ENCODE results near the gene SPA17.

The SPA17 gene

GRCh38 chr11:124663861-124664260 is 9.8 kb upstream of the SPA17 start:
- DNase-seq = no peak

DNA sequence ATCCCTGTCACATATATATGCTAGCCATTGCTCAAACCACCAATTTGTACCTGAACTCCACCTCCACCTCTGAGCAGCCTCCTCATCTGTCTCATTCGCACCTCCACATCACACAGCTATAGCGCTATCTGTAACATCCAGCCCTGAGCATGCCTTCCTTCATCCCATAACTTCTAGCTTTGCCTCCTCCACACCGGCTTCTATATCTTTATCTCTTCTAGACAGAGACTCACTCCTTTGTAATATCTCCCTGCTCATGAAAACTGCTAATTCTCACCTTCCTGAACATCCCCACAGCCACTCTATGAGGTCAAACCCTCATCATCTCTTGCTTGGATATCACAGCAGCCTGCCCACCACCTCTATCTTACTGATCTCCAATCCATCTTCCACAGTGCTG is 6.1 kb upstream of the SPA17 start:
- no peak for DNase-seq

GRCh38 chr11:124669193-124669592 is 4.5 kb upstream of the SPA17 start:
- DNase-seq = peak; percentile 52

GRCh38 chr11:124670732-124671131 is 3.0 kb upstream of the SPA17 start:
- DNase-seq = no peak

DNA sequence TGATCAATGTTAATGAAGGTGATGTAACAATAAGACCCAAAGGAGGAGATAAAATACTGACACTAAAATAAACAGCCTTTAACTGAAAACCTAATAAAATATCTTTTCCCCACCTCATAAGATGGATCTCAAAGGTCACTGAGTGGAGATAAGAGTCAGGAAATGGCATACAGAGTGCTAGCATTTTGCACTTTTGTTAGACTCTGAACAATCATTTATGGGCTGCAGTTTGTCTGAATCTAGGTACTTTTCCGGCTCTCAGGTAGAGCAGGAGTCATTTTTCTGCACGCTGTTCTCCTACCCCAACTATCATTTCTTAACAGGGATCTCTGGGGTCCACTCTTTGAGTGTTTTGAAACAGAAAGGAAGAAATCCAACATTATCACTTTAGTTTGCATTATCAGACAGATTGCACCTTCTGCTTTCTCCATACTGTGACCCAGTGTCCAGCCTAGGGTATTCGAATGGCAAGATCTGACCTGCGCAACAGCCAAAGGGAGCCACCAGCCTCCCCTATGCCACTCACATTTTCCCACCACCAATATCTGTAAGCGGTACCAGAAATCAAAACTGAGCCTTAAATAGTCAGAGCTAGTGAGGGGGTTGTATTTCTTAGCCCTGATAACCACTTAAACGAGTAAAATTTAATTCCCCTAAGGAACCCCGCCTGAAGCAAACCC is 1.0 kb upstream of the SPA17 start:
- no peak for DNase-seq

GRCh38 chr11:124674168-124674517 is 439 bp downstream of the SPA17 start:
- DNase-seq = no peak

DNA sequence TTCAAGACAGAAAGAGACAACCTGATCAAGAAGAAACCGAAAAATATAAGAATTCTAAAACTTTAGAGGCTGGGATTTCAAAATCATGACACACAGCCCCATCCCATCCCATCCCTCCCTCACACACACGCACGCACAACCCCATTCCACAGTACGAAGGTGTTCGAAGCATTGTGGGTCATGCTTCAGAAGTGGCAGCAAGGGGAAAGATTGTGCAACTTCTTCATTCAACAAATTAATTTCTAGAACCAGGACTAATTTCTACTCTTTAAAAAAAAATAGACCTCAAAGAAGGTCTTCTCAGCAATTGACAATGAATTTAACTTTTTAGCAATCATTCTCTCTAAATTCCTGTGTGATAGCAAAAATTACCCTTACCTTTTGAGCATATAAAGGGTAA is 867 bp downstream of the SPA17 start:
- no peak for DNase-seq

- DNase-seq = no peak
Observed at GRCh38 chr11:124676386-124676785, 2.7 kb downstream of the SPA17 start.

DNA sequence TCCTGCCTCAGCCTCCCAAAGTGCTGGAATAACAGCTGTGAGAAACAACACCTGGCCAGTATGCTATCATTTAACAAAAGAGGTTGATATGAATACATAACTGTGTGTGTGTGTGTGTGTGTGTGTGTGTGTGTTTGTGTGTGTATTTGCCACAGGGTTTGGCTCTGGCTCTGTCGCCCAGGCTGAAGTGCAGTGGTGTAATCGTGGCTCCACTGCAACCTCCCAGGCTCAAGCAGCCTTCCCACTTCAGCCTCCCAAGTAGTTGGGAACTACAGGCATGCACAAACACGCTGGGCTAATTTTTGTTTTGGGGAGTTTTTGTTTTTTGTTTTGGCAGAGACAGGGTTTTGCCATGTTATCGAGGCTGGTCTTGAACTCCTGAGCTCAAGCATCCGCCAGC is 4.7 kb downstream of the SPA17 start:
- DNase-seq = no peak

DNA sequence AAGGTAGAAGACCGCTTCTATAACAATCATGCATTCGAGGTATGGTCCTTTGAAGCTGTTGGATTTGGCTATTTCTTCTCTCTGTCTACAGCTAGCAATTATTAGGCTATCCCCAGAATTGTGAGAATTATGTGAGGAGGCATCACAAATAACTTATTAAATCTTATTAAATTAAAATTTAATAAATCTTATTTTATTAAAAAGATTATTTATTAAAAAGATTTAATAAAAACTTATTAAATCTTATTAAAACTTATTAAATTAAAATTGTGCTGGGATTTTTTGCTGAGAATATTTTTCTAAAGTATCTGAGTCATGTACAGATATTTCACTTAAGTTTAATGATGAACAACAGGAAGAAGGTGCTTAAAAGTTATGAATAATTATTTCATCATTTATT is 7.7 kb downstream of the SPA17 start:
- DNase-seq = no peak

GRCh38 chr11:124682443-124682842 is 8.7 kb downstream of the SPA17 start:
- no peak for DNase-seq

DNA sequence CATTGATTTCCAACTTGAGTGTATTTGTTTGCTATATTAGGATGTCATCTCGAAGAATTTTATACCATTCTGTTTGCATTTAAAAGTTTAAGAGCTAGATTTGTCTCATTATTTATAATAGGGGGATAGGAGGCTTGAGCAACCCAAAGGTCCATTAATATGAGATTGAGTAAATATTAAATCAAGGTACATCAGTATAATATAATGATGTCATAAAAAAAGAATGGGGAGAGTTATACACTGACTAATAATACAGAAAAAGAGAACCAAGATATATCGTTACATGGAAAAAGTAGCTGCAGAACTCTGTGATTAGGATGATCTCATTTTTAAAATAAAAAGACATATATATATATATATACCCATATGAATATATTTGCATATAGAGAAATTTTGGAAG is 19.4 kb downstream of the SPA17 start:
- DNase-seq = no peak

- DNase-seq = no peak
Observed at GRCh38 chr11:124699547-124699946, 25.8 kb downstream of the SPA17 start.

DNA sequence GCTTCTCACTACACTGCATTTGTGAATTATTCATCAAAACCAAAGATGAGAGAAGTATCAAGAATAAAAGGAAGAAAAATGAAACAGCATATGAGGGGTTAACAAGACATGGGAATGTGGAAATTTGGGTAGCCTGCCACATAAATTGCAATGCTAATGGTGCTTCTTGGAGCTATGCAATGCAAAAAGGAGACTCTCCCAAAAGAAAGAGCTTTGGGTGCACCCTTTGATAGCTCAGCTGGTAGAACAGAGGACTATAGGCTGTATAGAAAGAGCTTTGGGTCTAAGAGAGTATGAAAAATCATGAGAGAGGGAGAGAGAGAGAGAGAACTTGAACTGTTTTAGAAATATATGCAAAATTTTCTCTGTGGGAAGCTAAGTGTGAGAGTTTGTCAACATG is 26.3 kb downstream of the SPA17 start:
- DNase-seq = no peak

DNA sequence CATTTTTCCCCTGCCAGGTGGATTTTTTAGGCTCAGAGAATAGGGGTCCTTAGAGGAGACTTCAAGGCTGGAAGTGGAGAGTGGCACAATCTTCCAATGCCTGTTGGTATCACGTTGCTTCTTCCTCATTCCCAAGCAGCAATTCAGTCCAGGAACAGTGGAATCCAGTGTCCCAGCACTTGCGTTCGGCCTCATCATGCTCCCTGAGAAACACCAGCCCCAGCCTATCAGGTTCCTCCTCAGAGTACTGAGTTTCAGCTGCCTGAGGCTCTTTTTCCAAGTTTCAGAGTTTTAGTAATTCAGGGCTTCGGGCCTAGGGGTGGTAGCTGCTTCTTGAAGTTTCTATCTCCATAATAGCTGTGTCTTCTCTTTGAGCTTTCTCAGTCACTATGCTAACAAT is 34.1 kb downstream of the SPA17 start:
- no peak for DNase-seq

DNA sequence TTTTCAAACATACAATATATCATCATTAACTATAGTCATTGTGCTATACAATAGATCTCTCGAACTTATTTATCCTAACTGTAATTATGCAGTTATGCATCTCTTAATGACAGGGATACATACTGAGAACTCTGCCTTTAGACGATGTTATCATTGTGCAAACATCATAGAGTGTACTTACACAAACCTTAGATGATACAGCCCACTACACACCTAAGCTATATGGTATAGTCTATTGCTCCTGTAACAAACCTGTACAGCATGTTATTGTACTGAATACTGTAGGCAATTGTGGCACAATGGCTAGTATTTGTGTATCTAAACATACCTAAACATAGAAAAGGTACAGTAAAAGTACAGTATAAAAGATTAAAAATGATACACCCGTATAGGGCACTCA is 38.7 kb downstream of the SPA17 start:
- no peak for DNase-seq

DNA sequence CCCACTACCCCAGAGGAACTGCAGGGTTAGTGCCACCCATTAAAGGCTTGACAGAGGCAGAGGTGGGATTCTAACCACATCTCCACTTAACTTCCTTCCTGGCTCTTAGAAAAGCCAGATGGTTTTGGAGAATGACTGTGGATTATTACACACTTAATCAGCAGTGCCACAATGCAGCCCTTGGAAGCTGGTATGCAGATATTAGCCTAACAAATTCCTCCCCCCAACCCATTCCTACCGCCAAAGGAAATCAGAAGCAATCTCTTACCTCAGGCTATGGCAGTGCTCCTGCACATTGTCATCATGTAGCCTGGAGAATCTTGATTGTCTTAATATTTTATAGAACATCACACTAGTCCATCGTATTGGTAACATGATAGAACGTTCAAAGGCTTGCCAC is 42.9 kb downstream of the SPA17 start:
- DNase-seq = no peak

DNA sequence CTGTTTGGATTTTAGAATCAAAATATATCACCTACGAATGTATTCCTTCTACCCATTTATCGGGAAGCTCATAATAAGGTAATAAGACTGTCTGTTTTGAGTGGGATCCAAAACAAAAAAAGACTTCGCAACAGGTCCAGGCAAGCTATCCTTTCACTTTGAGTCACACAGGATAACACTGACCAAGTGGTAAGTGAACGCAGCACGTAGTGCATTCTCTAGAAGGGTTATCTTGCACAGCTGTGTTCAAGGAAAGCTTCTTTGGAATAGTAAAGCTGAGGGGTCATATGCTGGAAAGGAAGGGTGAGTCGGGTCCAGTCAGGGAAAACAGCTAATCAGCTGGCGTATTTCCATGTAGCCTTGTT is 43.7 kb downstream of the SPA17 start:
- no peak for DNase-seq

GRCh38 chr11:124717786-124718651 is 44.3 kb downstream of the SPA17 start:
- peak; percentile 53 for DNase-seq

DNA sequence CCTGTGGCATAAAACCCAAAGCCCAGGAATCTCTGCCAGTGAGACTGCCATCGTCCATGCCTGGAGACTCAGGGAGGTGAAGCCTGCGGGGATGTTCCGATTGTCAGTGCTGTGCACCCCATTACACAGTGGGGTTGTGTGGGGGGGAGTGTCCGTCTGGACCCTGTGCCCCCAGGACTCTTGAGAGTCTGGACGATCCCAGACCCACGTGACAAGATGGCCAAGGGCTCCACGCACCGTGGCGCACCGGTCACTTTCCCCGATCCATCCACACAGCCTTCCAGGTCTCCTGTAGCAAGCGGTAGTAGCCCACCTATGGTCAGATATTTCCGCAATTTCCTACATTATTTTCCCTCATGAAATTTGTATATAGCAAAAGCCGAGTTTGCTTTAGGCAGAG is 45.1 kb downstream of the SPA17 start:
- DNase-seq = no peak

DNA sequence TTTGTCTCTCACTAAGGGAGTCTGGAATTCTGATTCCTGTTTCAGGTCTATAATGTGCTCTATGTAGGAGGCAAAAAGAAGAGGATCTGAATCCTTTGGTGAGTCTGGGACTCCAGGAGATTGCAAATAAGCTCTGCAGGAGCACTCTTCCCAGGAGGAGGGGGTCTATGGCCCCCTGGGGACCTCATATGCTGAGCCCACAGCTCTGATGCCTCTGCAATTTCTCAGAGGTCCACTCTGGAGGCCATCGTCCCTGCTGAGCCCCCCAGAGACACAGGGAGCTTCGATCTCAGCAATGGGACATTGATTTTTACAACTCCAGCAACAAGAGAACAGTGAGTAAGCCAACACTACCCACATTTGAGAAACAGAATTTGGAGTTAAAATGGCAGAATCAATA is 45.8 kb downstream of the SPA17 start:
- DNase-seq = no peak

DNA sequence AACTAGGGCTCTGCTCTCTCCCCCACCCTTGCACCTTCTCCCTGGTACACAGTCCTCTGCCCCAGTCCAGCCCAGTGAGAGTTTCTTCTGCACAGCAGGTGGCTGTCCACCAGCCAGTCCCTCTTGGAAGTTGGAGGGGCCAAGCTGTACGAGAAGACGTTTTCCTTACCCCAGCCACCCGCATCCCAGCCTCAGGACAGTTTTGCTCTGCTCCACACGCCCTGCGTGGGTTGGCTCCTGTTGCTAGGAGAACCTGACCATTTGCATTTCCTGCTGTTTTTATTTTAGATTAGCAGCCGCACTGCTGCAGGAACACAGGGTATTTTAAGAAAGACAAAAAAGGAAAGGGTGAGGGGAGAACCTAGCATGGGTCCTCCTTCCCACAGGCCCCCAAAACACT is 48.5 kb downstream of the SPA17 start:
- no peak for DNase-seq

DNA sequence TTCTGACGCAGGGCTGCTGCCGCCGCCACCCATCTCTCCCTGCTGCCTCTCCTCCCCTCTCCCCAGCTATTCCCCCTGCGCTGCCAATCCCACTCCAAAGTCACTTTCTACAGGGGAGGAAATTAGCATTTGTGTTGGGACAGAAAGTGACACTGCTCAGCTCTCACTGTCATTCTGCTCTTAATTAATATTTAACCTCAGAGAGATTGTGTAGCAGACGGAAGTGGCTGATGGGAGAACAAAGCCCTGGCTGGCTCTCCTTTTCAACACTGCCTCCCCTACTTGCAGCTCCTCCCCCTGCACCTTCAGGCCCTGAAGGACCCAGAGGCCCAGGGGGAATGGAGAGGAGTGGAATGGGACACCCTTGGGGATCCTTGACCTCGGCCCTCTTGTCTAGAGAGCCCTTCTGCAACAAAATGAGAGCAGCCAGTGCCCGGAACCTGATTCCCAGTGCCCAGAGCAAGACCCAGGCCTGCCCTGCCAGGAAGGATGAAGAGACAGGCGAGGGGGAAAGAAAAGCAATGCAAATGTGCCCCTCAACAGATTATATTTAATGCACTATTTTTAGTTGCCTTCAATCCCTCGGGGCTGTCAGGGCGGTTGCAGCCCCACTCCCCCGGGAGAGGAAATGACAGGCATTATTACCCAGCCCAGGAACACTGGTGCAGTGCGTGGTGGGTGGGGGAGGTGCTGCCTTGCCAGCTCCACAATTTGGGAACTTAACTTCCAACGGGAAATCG is 51.4 kb downstream of the SPA17 start:
- DNase-seq = no peak

DNA sequence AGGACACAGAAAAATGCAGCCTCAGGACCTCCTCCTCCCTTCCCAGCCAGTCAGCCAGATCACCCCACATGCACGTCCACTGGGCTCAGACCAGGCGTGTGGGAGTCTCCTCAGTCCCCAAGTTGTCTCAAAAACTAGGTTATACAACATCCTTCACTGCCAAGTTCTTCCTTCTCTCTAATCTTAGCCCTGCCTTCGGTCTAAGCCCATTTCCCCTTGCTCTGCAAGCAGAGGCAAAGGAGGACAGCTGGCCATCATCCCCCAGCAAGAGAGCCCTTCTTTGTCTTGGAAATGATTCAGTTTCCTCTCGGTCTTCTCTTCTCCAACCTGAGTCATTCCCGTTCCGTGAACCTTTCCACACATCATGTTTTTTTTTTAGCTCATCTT is 52.0 kb downstream of the SPA17 start:
- DNase-seq = no peak

Data from activated CD8-positive, alpha-beta memory T cell treated with anti-CD3 and anti-CD28 coated beads, Interleukin-2, amount 50 U/mL, for 48 hours (primary cell).